HCT116 (cell line): ENCODE data around the gene RSPO1. TPM values are rescaled to one million over a fixed set of nuclear protein-coding genes. Genes with fewer than 3 reads are reported as not detected.

ENCODE experiments used
- ATAC-seq: fragments of 200-7000 bp; cut with Tn5 transposase; 2 replicates; pipeline ENCODE4 v1.9.1; 2020; ENCODE audit warnings: mild to moderate bottlenecking, moderate library complexity
- BruUV-seq: library from RNA; stranded (reverse); fragments of 400-500 nt; replicated peaks from 2 replicates; lab custom pipeline; 2021; lab: Mats Ljungman, UMichigan
- CTCF ChIA-PET: fragments of 300-600 bp; sonication (Branson Sonifier 250); formaldehyde crosslinking; loops from one replicate; lab custom pipeline; 2021; ENCODE audit warnings: antibody characterized with exemption; lab: Charles Lee
- POLR2A ChIA-PET: fragments of 300-600, 350-600 bp; sonication (Branson Sonifier 250); formaldehyde crosslinking; loops from one replicate; lab custom pipeline; 2021; ENCODE audit warnings: antibody characterized with exemption; lab: Charles Lee
- RAD21 ChIA-PET, 2 experiments: fragments of 300-600 bp; sonication (Branson Sonifier 250); formaldehyde crosslinking; loops; one replicate each; lab custom pipeline; 2023; ENCODE audit warnings: low total read pairs in 2 of 2; ENCODE audit not compliant: uncharacterized antibody in 2 of 2, unreplicated experiment in 2 of 2, low non-redundant PET in 1 of 2; lab: Charles Lee
- DNase-seq: peaks from one replicate; pipeline ENCODE4 v3.0.0-alpha.2; 2010; ENCODE audit warnings: low read depth, low spot score
- H2AFZ ChIP-seq: fragments of 200-600 bp; shearing (Covaris generic), sonication (generic); 2 replicates; pipeline ENCODE4 v1.6.1; 2017; ENCODE audit warnings: low read depth, mixed run types, mixed read lengths, antibody characterized with exemption, low read length; ENCODE audit not compliant: poor library complexity, severe bottlenecking
- H3K27ac ChIP-seq: 2 replicates; pipeline ENCODE4 v1.5.1; 2012; ENCODE audit warnings: low read depth, low read length
- H3K27me3 ChIP-seq: fragments of 200-600 bp; sonication (generic); 2 replicates; pipeline ENCODE4 v1.6.1; 2016; ENCODE audit warnings: mixed run types, low read length, mixed read lengths; ENCODE audit not compliant: insufficient read depth
- H3K36me3 ChIP-seq, 2 experiments: fragments of 200-500 bp in 1 of 2; fragments of 200-600 bp in 1 of 2; sonication (Bioruptor generic) in 1 of 2; sonication (generic) in 1 of 2; 2 replicates each; pipeline versions ENCODE4 v1.5.1 to v1.6.1; 2014 to 2016; ENCODE audit warnings: low read length in 2 of 2, inconsistent platforms in 1 of 2, mixed read lengths in 1 of 2, mixed run types in 1 of 2; ENCODE audit not compliant: insufficient read depth in 2 of 2, control insufficient read depth in 1 of 2
- H3K4me1 ChIP-seq, 2 experiments: fragments of 200-600 bp in 1 of 2; sonication (generic) in 1 of 2; 2 replicates each; pipeline versions ENCODE4 v1.5.1 to v1.6.1; 2012 to 2017; ENCODE audit warnings: low read length in 2 of 2, inconsistent platforms in 1 of 2, mild to moderate bottlenecking in 1 of 2, mixed read lengths in 1 of 2, mixed run types in 1 of 2, moderate library complexity in 1 of 2; ENCODE audit not compliant: insufficient read depth in 2 of 2, control insufficient read depth in 1 of 2
- H3K4me2 ChIP-seq: fragments of 200-600 bp; sonication (generic); 2 replicates; pipeline ENCODE4 v1.6.1; 2017; ENCODE audit warnings: mixed run types, low read length, mixed read lengths
- H3K4me3 ChIP-seq, 2 experiments: fragments of 200-600 bp in 1 of 2; sonication (generic) in 1 of 2; replicated peaks in 1 of 2; 2 replicates each; pipeline ENCODE4 v1.5.1; 2011 to 2016; ENCODE audit warnings: low read length in 2 of 2, control low read depth in 1 of 2, low read depth in 1 of 2, mild to moderate bottlenecking in 1 of 2, mixed read lengths in 1 of 2, mixed run types in 1 of 2
- H3K79me2 ChIP-seq: fragments of 200-600 bp; sonication (generic); 2 replicates; pipeline ENCODE4 v1.6.1; 2017; ENCODE audit warnings: mild to moderate bottlenecking, mixed run types, low read length, moderate library complexity, mixed read lengths; ENCODE audit not compliant: insufficient read depth
- H3K9ac ChIP-seq: fragments of 200-600 bp; sonication (generic); 2 replicates; pipeline ENCODE4 v1.6.1; 2016; ENCODE audit warnings: low read length, mixed read lengths
- H3K9me2 ChIP-seq: fragments of 200-600 bp; sonication (generic), shearing (Covaris generic); 2 replicates; pipeline ENCODE4 v1.6.1; 2017; ENCODE audit warnings: mixed run types, mild to moderate bottlenecking, moderate library complexity; ENCODE audit not compliant: insufficient read depth
- H3K9me3 ChIP-seq, 2 experiments: fragments of 200-500 bp in 1 of 2; fragments of 200-600 bp in 1 of 2; sonication (Bioruptor generic) in 1 of 2; sonication (generic) in 1 of 2; 2 replicates each; pipeline ENCODE4 v1.6.1; 2014 to 2017; ENCODE audit warnings: low read length in 2 of 2, mixed read lengths in 2 of 2, inconsistent platforms in 1 of 2, low read depth in 1 of 2, mild to moderate bottlenecking in 1 of 2, mixed run types in 1 of 2, moderate library complexity in 1 of 2; ENCODE audit not compliant: control insufficient read depth in 1 of 2, insufficient read depth in 1 of 2
- H4K20me1 ChIP-seq: fragments of 200-600 bp; sonication (generic), shearing (Covaris generic); 2 replicates; pipeline ENCODE4 v1.6.1; 2017; ENCODE audit warnings: mixed run types, mild to moderate bottlenecking, moderate library complexity; ENCODE audit not compliant: insufficient read depth
- ATF3 ChIP-seq: IDR thresholded peaks from 2 replicates; pipeline ENCODE4 v1.6.1; 2012
- CBX3 ChIP-seq: IDR thresholded peaks from 2 replicates; pipeline ENCODE4 v1.6.1; 2012; ENCODE audit warnings: low read depth
- CEBPB ChIP-seq: IDR thresholded peaks from 2 replicates; pipeline ENCODE4 v1.6.1; 2012; ENCODE audit warnings: low read depth
- CTCF ChIP-seq, 3 experiments: fragments of 200-600 bp in 1 of 3; sonication (generic) in 1 of 3; IDR thresholded peaks in 2 of 3; conservative IDR thresholded peaks in 1 of 3; 2 replicates each; pipeline ENCODE4 v1.5.1; 2012 to 2017; ENCODE audit warnings: low read depth in 2 of 3, low read length in 2 of 3, antibody characterized with exemption in 1 of 3, borderline replicate concordance in 1 of 3, control low read depth in 1 of 3, mild to moderate bottlenecking in 1 of 3, mixed read lengths in 1 of 3, mixed run types in 1 of 3, moderate library complexity in 1 of 3; ENCODE audit not compliant: insufficient read depth in 1 of 3
- ELF1 ChIP-seq: IDR thresholded peaks from 2 replicates; pipeline ENCODE4 v1.6.1; 2012; ENCODE audit warnings: low read depth, borderline replicate concordance
- EZH2phosphoT487 ChIP-seq: fragments of 200-600 bp; IDR thresholded peaks from 2 replicates; pipeline ENCODE4 v1.6.1; 2018; ENCODE audit warnings: antibody characterized with exemption, borderline replicate concordance
- FOSL1 ChIP-seq: IDR thresholded peaks from 2 replicates; pipeline ENCODE4 v1.6.1; 2012; ENCODE audit warnings: low read depth
- POLR2AphosphoS5 ChIP-seq: IDR thresholded peaks from 2 replicates; pipeline ENCODE4 v1.6.1; 2011; ENCODE audit warnings: mild to moderate bottlenecking, low read depth, low read length, moderate library complexity
- RAD21 ChIP-seq: IDR thresholded peaks from 2 replicates; pipeline ENCODE4 v1.6.1; 2012; ENCODE audit warnings: low read depth, mild to moderate bottlenecking
- SIN3A ChIP-seq: IDR thresholded peaks from 2 replicates; pipeline ENCODE4 v1.6.1; 2012; ENCODE audit warnings: low read depth
- YY1 ChIP-seq: IDR thresholded peaks from 2 replicates; pipeline ENCODE4 v1.6.1; 2011; ENCODE audit warnings: low read length, low read depth, moderate library complexity, mild to moderate bottlenecking; ENCODE audit not compliant: insufficient replicate concordance; ENCODE audit errors: extremely low read depth
- ZBTB33 ChIP-seq: IDR thresholded peaks from 2 replicates; pipeline ENCODE4 v1.6.1; 2011; ENCODE audit warnings: mild to moderate bottlenecking, low read length, moderate library complexity; ENCODE audit not compliant: insufficient replicate concordance; ENCODE audit errors: extremely low read depth
- ZFX ChIP-seq: fragments of 450-650 bp; IDR thresholded peaks from 2 replicates; pipeline ENCODE4 v1.6.1; 2017
- ZNF274 ChIP-seq: fragments of 200-500 bp; sonication (Bioruptor generic); IDR thresholded peaks from 2 replicates; pipeline ENCODE4 v1.6.1; 2014; ENCODE audit warnings: mild to moderate bottlenecking, low read depth, low read length, inconsistent platforms
- intact Hi-C: fragments of 100-400 bp; cut with micrococcal nuclease; formaldehyde crosslinking; loops from 2 replicates; pipeline ENCODE4 v1.10.0; 2022
- total RNA-seq: library from RNA; stranded (reverse); gene quantifications from one replicate; pipeline ENCODE4 v1.2.1, GENCODE V29; 2021; ENCODE audit not compliant: unreplicated experiment

The RSPO1 gene
- total RNA-seq, 1 experiment from 2014 or later, result 0.15 TPM

- TF ChIP-seq ZBTB33, result no peak
- no peak for TF ChIP-seq CBX3
- no peak for TF ChIP-seq ATF3
- TF ChIP-seq POLR2AphosphoS5, result no peak
- TF ChIP-seq YY1, result no peak
- no peak for TF ChIP-seq FOSL1
- TF ChIP-seq RAD21, result no peak
- no peak for TF ChIP-seq CTCF (IDR thresholded peaks at IDR 0.05 in 2 of 3, conservative IDR thresholded peaks at IDR 0.05 in 1 of 3; ENCODE audit: borderline replicate concordance in 1 of 3, insufficient read depth in 1 of 3, low read depth in 2 of 3, low read length in 2 of 3)
- TF ChIP-seq SIN3A, result no peak
- TF ChIP-seq ZNF274, result no peak
Observed at GRCh38 chr1:37609994-37610393, 24.7 kb downstream of the RSPO1 start (continued).

- intact Hi-C loops, result no loop called here
Observed at GRCh38 chr1:37609002-37609401, 25.7 kb downstream of the RSPO1 start.

More at GRCh38 chr1:37609002-37609401, 25.7 kb downstream of the RSPO1 start:
- Histone ChIP-seq H2AFZ (no peak overlapping the region), H3K4me3 (no peak overlapping the region), H3K27me3 (peaks cover 46% of the 10 kb centered on the region), H3K27ac (no peak overlapping the region), H3K79me2 (no peaks in the 10 kb centered on the region), H3K4me2 (no peak overlapping the region), H3K9me3 (no peaks in the 10 kb centered on the region), H3K4me1 (no peaks in the 10 kb centered on the region), H3K36me3 (no peaks in the 10 kb centered on the region), H3K9me2 (no peaks in the 10 kb centered on the region), H4K20me1 (no peaks in the 10 kb centered on the region), H3K9ac (no peak overlapping the region)
- DNase-seq (no peak), ATAC-seq (no peak)
- no peak for TF ChIP-seq ZFX
- no peak for TF ChIP-seq CTCF (IDR thresholded peaks at IDR 0.05 in 2 of 3, conservative IDR thresholded peaks at IDR 0.05 in 1 of 3; ENCODE audit: borderline replicate concordance in 1 of 3, insufficient read depth in 1 of 3, low read depth in 2 of 3, low read length in 2 of 3)
- TF ChIP-seq ELF1, result no peak
- TF ChIP-seq ZBTB33, result no peak
- no peak for TF ChIP-seq EZH2phosphoT487
- TF ChIP-seq FOSL1, result no peak
- no peak for TF ChIP-seq CBX3
- no peak for TF ChIP-seq CEBPB
- no peak for TF ChIP-seq YY1
- ChIA-PET POLR2A (no interaction called here), RAD21 (no interaction called here), CTCF (no interaction called here)
- BruUV-seq, result no TSS peak
